Lung (tissue), 12 donors: ENCODE measurements around the gene CRY2. TPM values are rescaled to one million over a fixed set of nuclear protein-coding genes. Genes with fewer than 3 reads are reported as not detected.
"Not testable (repeated sequence)": the region's sequence is repeated elsewhere in the genome, so short reads cannot be mapped to it uniquely, and the experiment has no call there.

Experiments
- ATAC-seq: fragments of 200-7000 bp; cut with Tn5 transposase; one replicate; pipeline ENCODE4 v1.9.1; 2020; ENCODE audit warnings: moderate number of reproducible peaks; ENCODE audit not compliant: insufficient read depth, low FRiP score
- DNase-seq, 3 donors: peaks; one replicate each; pipeline ENCODE4 v3.0.0-alpha.2; 2013 to 2017
- H3K27ac ChIP-seq, 2 donors: one replicate each; pipeline ENCODE4 v1.5.1; 2013; ENCODE audit warnings: mild to moderate bottlenecking in 2 of 2, moderate library complexity in 2 of 2, control low read depth in 1 of 2, inconsistent platforms in 1 of 2, low read depth in 1 of 2, low read length in 1 of 2
- H3K27me3 ChIP-seq, 3 donors: one replicate each; pipeline ENCODE4 v1.5.1; 2013; ENCODE audit warnings: low read length in 2 of 3; ENCODE audit not compliant: control insufficient read depth in 3 of 3, insufficient read depth in 3 of 3
- H3K36me3 ChIP-seq, 4 donors: one replicate each; pipeline ENCODE4 v1.5.1; 2013; ENCODE audit warnings: low read length in 4 of 4, mild to moderate bottlenecking in 1 of 4, moderate library complexity in 1 of 4; ENCODE audit not compliant: control insufficient read depth in 4 of 4, insufficient read depth in 4 of 4
- H3K4me1 ChIP-seq, 5 donors: one replicate each; pipeline ENCODE4 v1.5.1; 2013; ENCODE audit warnings: low read length in 5 of 5, mild to moderate bottlenecking in 2 of 5, moderate library complexity in 1 of 5; ENCODE audit not compliant: control insufficient read depth in 5 of 5, insufficient read depth in 5 of 5
- H3K4me3 ChIP-seq: one replicate; pipeline ENCODE4 v1.5.1; 2013; ENCODE audit warnings: mild to moderate bottlenecking, control low read depth, moderate library complexity
- H3K9ac ChIP-seq, 2 donors: one replicate each; pipeline ENCODE4 v1.5.1; 2013; ENCODE audit warnings: low read length in 2 of 2, control low read depth in 1 of 2; ENCODE audit not compliant: insufficient read depth in 1 of 2
- H3K9me3 ChIP-seq, 4 donors: one replicate each; pipeline ENCODE4 v1.5.1; 2013; ENCODE audit warnings: low read length in 3 of 4, mild to moderate bottlenecking in 1 of 4, moderate library complexity in 1 of 4; ENCODE audit not compliant: control insufficient read depth in 4 of 4, insufficient read depth in 3 of 4
- WGBS, 2 donors: extraction: QIAGEN DNeasy Blood & Tissue Kit; methylation state at CpG; one replicate each; pipeline ENCODE4 v1.1.7; 2013; 5-methylcytosine and 5-hydroxymethylcytosine counted together
- polyA plus RNA-seq, 2 donors: library from polyadenylated mRNA; stranded (reverse); fragments of 200-250 nt; gene quantifications; one replicate each; pipeline ENCODE4 v1.2.1, GENCODE V29; 2013
- total RNA-seq, 2 donors: library from RNA; depleted of rRNA in 1 of 2; stranded (reverse); fragments of >200 nt in 1 of 2; gene quantifications; one replicate each; pipeline ENCODE4 v1.2.1, GENCODE V29; 2014 to 2021
- TF ChIP-seq, protein P1 (sequence below): IDR thresholded peaks from 2 replicates; pipeline ENCODE4 v1.5.1; 2012; ENCODE audit warnings: mild to moderate bottlenecking; ENCODE audit errors: control extremely low read depth, extremely low read depth
- donor health status: control.
- donor health status: control.
- donor health status: Bipolar disorder and iron deficiency.
- donor health status: healthy.
- donor health status: DM: yes; HTN: yes; CAD: no.

CRY2 gene
- total and polyA plus RNA-seq, 4 donors: 16.2 to 55.0 (median 34.2) TPM

DNA sequence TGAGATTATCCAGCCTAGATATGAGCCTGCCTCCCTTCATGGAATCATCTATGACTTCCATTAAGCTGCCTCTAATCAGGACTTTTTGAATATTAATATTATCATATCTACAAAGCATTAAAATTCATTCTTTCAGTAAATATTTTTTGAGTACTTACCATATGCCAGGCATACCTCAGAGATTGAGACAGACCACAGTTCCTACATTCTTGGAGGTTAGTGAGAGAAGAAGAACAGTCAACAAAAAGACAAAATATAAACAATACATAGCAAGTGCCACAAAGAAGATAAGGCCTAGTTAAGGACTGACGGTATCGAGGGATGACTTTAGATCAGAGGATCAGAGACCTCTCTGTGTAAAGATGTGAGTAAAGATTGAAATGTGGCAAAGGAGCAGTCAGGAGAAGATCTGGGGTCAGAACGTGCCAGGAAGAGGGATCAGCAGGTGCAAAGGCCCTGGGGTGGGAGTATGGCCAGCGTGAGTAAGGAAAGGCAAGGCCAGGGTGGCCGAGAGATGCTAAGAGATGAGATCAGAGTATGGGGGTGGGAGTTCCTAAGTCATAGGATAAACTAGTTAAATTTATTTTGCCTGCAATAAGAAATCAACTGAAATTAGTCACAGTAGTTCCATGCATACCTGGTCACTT lies 26.9 kb upstream of the CRY2 start:
- WGBS, 2 donors: 89 to 94% methylated on average over 5 of the region's 5 CpGs
- no peaks in the 10 kb centered on the region for H3K36me3 ChIP-seq
- DNase-seq (no peak), ATAC-seq (no peak)
- H3K4me3 ChIP-seq: no peak overlapping the region
- H3K4me1 ChIP-seq: peaks cover 0 to 9% (median 0%) of the 10 kb centered on the region in 5 donors
- no peak overlapping the region for H3K9ac ChIP-seq
- TF ChIP-seq, protein P1, sequence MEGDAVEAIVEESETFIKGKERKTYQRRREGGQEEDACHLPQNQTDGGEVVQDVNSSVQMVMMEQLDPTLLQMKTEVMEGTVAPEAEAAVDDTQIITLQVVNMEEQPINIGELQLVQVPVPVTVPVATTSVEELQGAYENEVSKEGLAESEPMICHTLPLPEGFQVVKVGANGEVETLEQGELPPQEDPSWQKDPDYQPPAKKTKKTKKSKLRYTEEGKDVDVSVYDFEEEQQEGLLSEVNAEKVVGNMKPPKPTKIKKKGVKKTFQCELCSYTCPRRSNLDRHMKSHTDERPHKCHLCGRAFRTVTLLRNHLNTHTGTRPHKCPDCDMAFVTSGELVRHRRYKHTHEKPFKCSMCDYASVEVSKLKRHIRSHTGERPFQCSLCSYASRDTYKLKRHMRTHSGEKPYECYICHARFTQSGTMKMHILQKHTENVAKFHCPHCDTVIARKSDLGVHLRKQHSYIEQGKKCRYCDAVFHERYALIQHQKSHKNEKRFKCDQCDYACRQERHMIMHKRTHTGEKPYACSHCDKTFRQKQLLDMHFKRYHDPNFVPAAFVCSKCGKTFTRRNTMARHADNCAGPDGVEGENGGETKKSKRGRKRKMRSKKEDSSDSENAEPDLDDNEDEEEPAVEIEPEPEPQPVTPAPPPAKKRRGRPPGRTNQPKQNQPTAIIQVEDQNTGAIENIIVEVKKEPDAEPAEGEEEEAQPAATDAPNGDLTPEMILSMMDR: no peak
- no peak overlapping the region for H3K27ac ChIP-seq
- H3K9me3 ChIP-seq: no peaks in the 10 kb centered on the region
- H3K27me3 ChIP-seq: no peaks in the 10 kb centered on the region

DNA sequence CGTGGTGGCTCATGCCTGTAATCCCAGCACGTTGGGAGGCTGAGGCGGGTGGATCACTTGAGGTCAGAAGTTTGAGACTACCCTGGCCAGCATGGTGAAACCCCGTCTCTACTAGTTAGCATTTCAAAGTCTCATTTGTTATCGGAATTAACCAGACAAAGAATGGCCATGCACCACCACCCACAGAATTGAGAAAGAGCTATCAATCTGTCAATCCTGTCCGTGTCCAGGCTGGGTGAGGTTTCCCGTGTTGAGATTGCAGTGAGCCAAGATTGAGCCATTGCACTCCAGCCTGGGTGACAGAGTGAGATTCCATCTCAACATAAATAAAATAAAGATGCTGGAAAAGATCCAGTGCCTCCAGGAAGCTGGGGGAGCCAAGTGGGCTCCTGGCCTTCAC lies 20.8 kb upstream of the CRY2 start:
- H3K4me1 ChIP-seq, H3K9ac ChIP-seq, H3K9me3 ChIP-seq, H3K36me3 ChIP-seq, H3K27ac ChIP-seq, H3K27me3 ChIP-seq, ATAC-seq, H3K4me3 ChIP-seq, DNase-seq: not testable (repeated sequence)
- 36 to 44% methylated on average over 7 of the region's 7 CpGs for WGBS, 2 donors

DNA sequence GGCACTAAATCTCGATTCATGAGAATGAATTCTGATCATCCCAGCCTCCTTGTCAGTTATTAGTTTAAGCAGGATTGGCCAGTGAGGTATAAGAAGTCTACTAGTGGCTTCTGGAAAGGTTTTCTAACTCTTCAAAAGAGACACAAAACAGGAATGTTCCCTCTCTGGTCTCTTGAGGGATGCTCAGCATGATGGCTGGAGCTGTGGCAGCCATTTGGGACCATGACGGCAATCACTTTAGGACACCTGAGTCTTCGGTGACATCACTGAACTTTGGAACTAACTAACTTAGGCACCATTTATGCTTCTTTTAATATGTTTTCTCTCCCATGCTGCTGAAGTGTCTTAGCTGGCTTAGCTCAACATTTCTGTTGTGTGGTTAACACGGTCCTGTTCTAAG lies 20.2 kb upstream of the CRY2 start:
- ATAC-seq (no peak), DNase-seq (no peak)
- peaks cover 0 to 9% (median 0%) of the 10 kb centered on the region in 5 donors for H3K4me1 ChIP-seq
- no peak overlapping the region for H3K27ac ChIP-seq
- TF ChIP-seq, protein P1: no peak
- no peaks in the 10 kb centered on the region for H3K36me3 ChIP-seq
- no peaks in the 10 kb centered on the region for H3K9me3 ChIP-seq
- 97 to 99% methylated on average over 4 of the region's 4 CpGs for WGBS, 2 donors
- no peak overlapping the region for H3K9ac ChIP-seq
- H3K27me3 ChIP-seq: no peaks in the 10 kb centered on the region
- no peak overlapping the region for H3K4me3 ChIP-seq

DNA sequence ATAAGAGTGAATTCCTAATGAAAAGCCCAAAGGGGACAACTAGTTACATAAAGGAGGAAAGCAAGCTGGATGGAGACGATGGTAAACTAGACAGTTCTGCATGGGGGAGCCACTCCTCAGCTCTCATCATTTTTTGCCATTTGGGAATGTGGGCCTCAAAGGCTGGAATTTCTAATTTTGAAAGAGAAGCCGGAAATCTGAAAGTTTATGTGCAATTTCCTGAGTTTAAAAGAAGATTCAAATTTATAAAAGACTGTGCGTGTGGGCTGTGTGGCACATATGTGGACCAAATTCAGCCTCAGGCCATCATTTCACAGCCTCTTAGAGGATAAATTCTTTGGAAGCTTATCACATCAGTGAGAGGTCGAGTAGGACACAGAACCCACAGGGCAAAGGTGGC lies 18.3 kb upstream of the CRY2 start:
- no peak for DNase-seq
- Histone ChIP-seq H3K4me3 (no peak overlapping the region), H3K4me1 (peaks cover 0 to 1% (median 0%) of the 10 kb centered on the region in 5 donors), H3K9me3 (no peaks in the 10 kb centered on the region), H3K9ac (no peak overlapping the region), H3K36me3 (no peaks in the 10 kb centered on the region), H3K27ac (no peak overlapping the region), H3K27me3 (no peaks in the 10 kb centered on the region)
- ATAC-seq: no peak
- TF ChIP-seq, protein P1: no peak
- 60 to 67% methylated on average over 4 of the region's 4 CpGs for WGBS, 2 donors
